ENCODE measurements around the gene NPNT.
"Not testable (repeated sequence)": the region's sequence is repeated elsewhere in the genome, so short reads cannot be mapped to it uniquely, and the experiment has no call there.

NPNT gene

GRCh38 chr4:105894660-105895582, at the start of gene NPNT:
NPNT (plus strand) TSS chr4:105895471; CDS start chr4:105895653, 182 bp downstream.
- Histone ChIP-seq H3K9ac (ENCODE audit: low read depth in 1 of 2, low read length in 2 of 2) (peak within 1 kb of the TSS; percentile 56 to 71), H3K9me3 (ENCODE audit: control insufficient read depth in 2 of 2, low read length in 2 of 2) (no peaks in the 10 kb centered on the region), H3K4me3 (ENCODE audit: low read length in 2 of 2) (peak within 1 kb of the TSS; percentile 75 to 81), H3K36me3 (ENCODE audit: control insufficient read depth in 2 of 2, insufficient read depth in 2 of 2, low read length in 2 of 2) (no peaks in the 10 kb centered on the region), H3K4me1 (ENCODE audit: control insufficient read depth in 2 of 2, insufficient read depth in 2 of 2, low read length in 2 of 2) (peaks cover 3 to 7% of the 10 kb centered on the region in 2 donors), H3K27me3 (ENCODE audit: control insufficient read depth in 2 of 2, insufficient read depth in 2 of 2, low read length in 2 of 2) (no peaks in the 10 kb centered on the region), H3K27ac (ENCODE audit: low read depth in 2 of 2, low read length in 2 of 2) (peak within 1 kb of the TSS; percentile 59 to 69)

- no peaks in the 10 kb centered on the region for H3K27me3 ChIP-seq (ENCODE audit: control insufficient read depth in 2 of 2, insufficient read depth in 2 of 2, low read length in 2 of 2)
- H3K4me1 ChIP-seq (ENCODE audit: control insufficient read depth in 2 of 2, insufficient read depth in 2 of 2, low read length in 2 of 2) = no peaks in the 10 kb centered on the region
- H3K36me3 ChIP-seq (ENCODE audit: control insufficient read depth in 2 of 2, insufficient read depth in 2 of 2, low read length in 2 of 2) = peaks cover 0 to 2% of the 10 kb centered on the region in 2 donors
- H3K9ac ChIP-seq (ENCODE audit: low read depth in 1 of 2, low read length in 2 of 2) = no peak overlapping the region
- no peaks in the 10 kb centered on the region for H3K9me3 ChIP-seq (ENCODE audit: control insufficient read depth in 2 of 2, low read length in 2 of 2)
- H3K27ac ChIP-seq (ENCODE audit: low read depth in 2 of 2, low read length in 2 of 2) = no peak overlapping the region
- no peak overlapping the region for H3K4me3 ChIP-seq (ENCODE audit: low read length in 2 of 2)
These were observed 49.7 kb upstream of the NPNT start for GRCh38 chr4:105845559-105845958.

- H3K4me3 ChIP-seq (ENCODE audit: low read length in 2 of 2); H3K9me3 ChIP-seq (ENCODE audit: control insufficient read depth in 2 of 2, low read length in 2 of 2); H3K9ac ChIP-seq (ENCODE audit: low read depth in 1 of 2, low read length in 2 of 2); H3K4me1 ChIP-seq (ENCODE audit: control insufficient read depth in 2 of 2, insufficient read depth in 2 of 2, low read length in 2 of 2); H3K27ac ChIP-seq (ENCODE audit: low read depth in 2 of 2, low read length in 2 of 2); H3K27me3 ChIP-seq (ENCODE audit: control insufficient read depth in 2 of 2, insufficient read depth in 2 of 2, low read length in 2 of 2); H3K36me3 ChIP-seq (ENCODE audit: control insufficient read depth in 2 of 2, insufficient read depth in 2 of 2, low read length in 2 of 2): not testable (repeated sequence)
These were observed 46.9 kb upstream of the NPNT start for GRCh38 chr4:105848359-105848758.

- Histone ChIP-seq H3K9me3 (ENCODE audit: control insufficient read depth in 2 of 2, low read length in 2 of 2) (no peaks in the 10 kb centered on the region), H3K9ac (ENCODE audit: low read depth in 1 of 2, low read length in 2 of 2) (no peak overlapping the region), H3K4me3 (ENCODE audit: low read length in 2 of 2) (no peak overlapping the region), H3K4me1 (ENCODE audit: control insufficient read depth in 2 of 2, insufficient read depth in 2 of 2, low read length in 2 of 2) (no peaks in the 10 kb centered on the region), H3K27me3 (ENCODE audit: control insufficient read depth in 2 of 2, insufficient read depth in 2 of 2, low read length in 2 of 2) (no peaks in the 10 kb centered on the region), H3K36me3 (ENCODE audit: control insufficient read depth in 2 of 2, insufficient read depth in 2 of 2, low read length in 2 of 2) (no peaks in the 10 kb centered on the region), H3K27ac (ENCODE audit: low read depth in 2 of 2, low read length in 2 of 2) (no peak overlapping the region)
These were observed 44.1 kb upstream of the NPNT start for GRCh38 chr4:105851196-105851595.

- H3K4me3 ChIP-seq (ENCODE audit: low read length in 2 of 2); H3K9ac ChIP-seq (ENCODE audit: low read depth in 1 of 2, low read length in 2 of 2); H3K27ac ChIP-seq (ENCODE audit: low read depth in 2 of 2, low read length in 2 of 2); H3K36me3 ChIP-seq (ENCODE audit: control insufficient read depth in 2 of 2, insufficient read depth in 2 of 2, low read length in 2 of 2); H3K27me3 ChIP-seq (ENCODE audit: control insufficient read depth in 2 of 2, insufficient read depth in 2 of 2, low read length in 2 of 2); H3K9me3 ChIP-seq (ENCODE audit: control insufficient read depth in 2 of 2, low read length in 2 of 2); H3K4me1 ChIP-seq (ENCODE audit: control insufficient read depth in 2 of 2, insufficient read depth in 2 of 2, low read length in 2 of 2): not testable (repeated sequence)
These were observed 43.0 kb upstream of the NPNT start for GRCh38 chr4:105852230-105852629.

GRCh38 chr4:105858466-105859040, 36.7 kb upstream of the NPNT start:
- no peaks in the 10 kb centered on the region for H3K27me3 ChIP-seq (ENCODE audit: control insufficient read depth in 2 of 2, insufficient read depth in 2 of 2, low read length in 2 of 2)
- no peak overlapping the region for H3K27ac ChIP-seq (ENCODE audit: low read depth in 2 of 2, low read length in 2 of 2)
- no peaks in the 10 kb centered on the region for H3K36me3 ChIP-seq (ENCODE audit: control insufficient read depth in 2 of 2, insufficient read depth in 2 of 2, low read length in 2 of 2)
- H3K4me1 ChIP-seq (ENCODE audit: control insufficient read depth in 2 of 2, insufficient read depth in 2 of 2, low read length in 2 of 2) = no peaks in the 10 kb centered on the region
- H3K9me3 ChIP-seq (ENCODE audit: control insufficient read depth in 2 of 2, low read length in 2 of 2) = no peaks in the 10 kb centered on the region
- no peak overlapping the region for H3K4me3 ChIP-seq (ENCODE audit: low read length in 2 of 2)
- no peak overlapping the region for H3K9ac ChIP-seq (ENCODE audit: low read depth in 1 of 2, low read length in 2 of 2)

- H3K4me3 ChIP-seq (ENCODE audit: low read length in 2 of 2) = no peak overlapping the region
- H3K27ac ChIP-seq (ENCODE audit: low read depth in 2 of 2, low read length in 2 of 2) = no peak overlapping the region
- no peaks in the 10 kb centered on the region for H3K4me1 ChIP-seq (ENCODE audit: control insufficient read depth in 2 of 2, insufficient read depth in 2 of 2, low read length in 2 of 2)
- H3K9me3 ChIP-seq (ENCODE audit: control insufficient read depth in 2 of 2, low read length in 2 of 2) = no peaks in the 10 kb centered on the region
- H3K9ac ChIP-seq (ENCODE audit: low read depth in 1 of 2, low read length in 2 of 2) = no peak overlapping the region
- H3K27me3 ChIP-seq (ENCODE audit: control insufficient read depth in 2 of 2, insufficient read depth in 2 of 2, low read length in 2 of 2) = no peaks in the 10 kb centered on the region
- no peaks in the 10 kb centered on the region for H3K36me3 ChIP-seq (ENCODE audit: control insufficient read depth in 2 of 2, insufficient read depth in 2 of 2, low read length in 2 of 2)
These were observed 36.0 kb upstream of the NPNT start for GRCh38 chr4:105859233-105859632.

GRCh38 chr4:105870963-105871362, 24.3 kb upstream of the NPNT start:
- Histone ChIP-seq H3K4me1 (ENCODE audit: control insufficient read depth in 2 of 2, insufficient read depth in 2 of 2, low read length in 2 of 2) (no peaks in the 10 kb centered on the region), H3K4me3 (ENCODE audit: low read length in 2 of 2) (no peak overlapping the region), H3K9me3 (ENCODE audit: control insufficient read depth in 2 of 2, low read length in 2 of 2) (no peaks in the 10 kb centered on the region), H3K27me3 (ENCODE audit: control insufficient read depth in 2 of 2, insufficient read depth in 2 of 2, low read length in 2 of 2) (no peaks in the 10 kb centered on the region), H3K36me3 (ENCODE audit: control insufficient read depth in 2 of 2, insufficient read depth in 2 of 2, low read length in 2 of 2) (no peaks in the 10 kb centered on the region), H3K27ac (ENCODE audit: low read depth in 2 of 2, low read length in 2 of 2) (no peak overlapping the region), H3K9ac (ENCODE audit: low read depth in 1 of 2, low read length in 2 of 2) (no peak overlapping the region)

- no peak overlapping the region for H3K27ac ChIP-seq (ENCODE audit: low read depth in 2 of 2, low read length in 2 of 2)
- H3K36me3 ChIP-seq (ENCODE audit: control insufficient read depth in 2 of 2, insufficient read depth in 2 of 2, low read length in 2 of 2) = no peaks in the 10 kb centered on the region
- H3K27me3 ChIP-seq (ENCODE audit: control insufficient read depth in 2 of 2, insufficient read depth in 2 of 2, low read length in 2 of 2) = no peaks in the 10 kb centered on the region
- H3K9ac ChIP-seq (ENCODE audit: low read depth in 1 of 2, low read length in 2 of 2) = no peak overlapping the region
- H3K9me3 ChIP-seq (ENCODE audit: control insufficient read depth in 2 of 2, low read length in 2 of 2) = no peaks in the 10 kb centered on the region
- H3K4me3 ChIP-seq (ENCODE audit: low read length in 2 of 2) = no peak overlapping the region
- H3K4me1 ChIP-seq (ENCODE audit: control insufficient read depth in 2 of 2, insufficient read depth in 2 of 2, low read length in 2 of 2) = no peaks in the 10 kb centered on the region
These were observed 23.3 kb upstream of the NPNT start for GRCh38 chr4:105871997-105872396.

GRCh38 chr4:105875233-105875632, 20.0 kb upstream of the NPNT start:
- Histone ChIP-seq H3K9ac (ENCODE audit: low read depth in 1 of 2, low read length in 2 of 2) (no peak overlapping the region), H3K4me1 (ENCODE audit: control insufficient read depth in 2 of 2, insufficient read depth in 2 of 2, low read length in 2 of 2) (no peaks in the 10 kb centered on the region), H3K9me3 (ENCODE audit: control insufficient read depth in 2 of 2, low read length in 2 of 2) (no peaks in the 10 kb centered on the region), H3K27me3 (ENCODE audit: control insufficient read depth in 2 of 2, insufficient read depth in 2 of 2, low read length in 2 of 2) (no peaks in the 10 kb centered on the region), H3K36me3 (ENCODE audit: control insufficient read depth in 2 of 2, insufficient read depth in 2 of 2, low read length in 2 of 2) (no peaks in the 10 kb centered on the region), H3K27ac (ENCODE audit: low read depth in 2 of 2, low read length in 2 of 2) (no peak overlapping the region), H3K4me3 (ENCODE audit: low read length in 2 of 2) (no peak overlapping the region)
